Measurements from ENCODE around the gene REEP1. TPM values are rescaled to one million over a fixed set of nuclear protein-coding genes. Genes with fewer than 3 reads are reported as not detected.

The REEP1 gene
- total RNA-seq, 2 experiments from 2014 or later, result not detected

DNA sequence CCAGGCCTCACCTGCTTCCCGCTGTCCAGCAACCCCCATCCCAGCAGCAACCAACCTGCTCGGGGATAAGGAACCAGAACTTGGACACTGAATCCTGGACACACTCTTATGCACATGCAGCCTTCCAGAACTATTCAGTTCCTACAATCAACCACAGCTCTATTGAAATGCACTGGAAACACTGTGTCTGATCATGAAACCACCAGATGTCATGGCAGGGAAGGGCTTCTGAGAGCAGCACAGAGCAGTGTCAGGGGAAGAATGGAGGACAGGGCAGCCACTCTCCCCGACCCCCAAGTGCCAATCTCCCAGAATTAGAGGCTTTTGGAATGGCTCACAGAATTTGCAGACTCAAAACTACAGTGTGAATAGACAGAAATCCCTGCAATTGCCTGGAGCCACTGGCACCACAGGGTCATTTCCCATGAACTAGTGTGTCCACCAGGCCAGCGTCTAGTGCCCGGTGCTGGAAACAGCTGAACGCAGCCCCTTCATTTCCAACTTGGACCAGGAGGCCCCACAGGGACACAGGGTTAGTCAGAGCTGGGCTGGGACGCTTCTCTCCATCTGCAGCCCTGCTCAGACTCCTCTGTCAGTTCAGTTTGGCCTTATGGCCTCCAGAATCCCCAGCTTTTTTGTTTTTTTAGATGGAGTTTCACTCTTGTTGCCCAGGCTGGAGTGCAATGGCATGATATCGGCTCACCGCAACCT, 112.6 kb downstream of the REEP1 start:
- TF ChIP-seq EZH2phosphoT487 (IDR thresholded peaks at IDR 0.05; ENCODE audit: borderline replicate concordance, low read depth, low read length), result no peak
- no peak for TF ChIP-seq CTCF (conservative IDR thresholded peaks at IDR 0.05; ENCODE audit: low read length)

DNA sequence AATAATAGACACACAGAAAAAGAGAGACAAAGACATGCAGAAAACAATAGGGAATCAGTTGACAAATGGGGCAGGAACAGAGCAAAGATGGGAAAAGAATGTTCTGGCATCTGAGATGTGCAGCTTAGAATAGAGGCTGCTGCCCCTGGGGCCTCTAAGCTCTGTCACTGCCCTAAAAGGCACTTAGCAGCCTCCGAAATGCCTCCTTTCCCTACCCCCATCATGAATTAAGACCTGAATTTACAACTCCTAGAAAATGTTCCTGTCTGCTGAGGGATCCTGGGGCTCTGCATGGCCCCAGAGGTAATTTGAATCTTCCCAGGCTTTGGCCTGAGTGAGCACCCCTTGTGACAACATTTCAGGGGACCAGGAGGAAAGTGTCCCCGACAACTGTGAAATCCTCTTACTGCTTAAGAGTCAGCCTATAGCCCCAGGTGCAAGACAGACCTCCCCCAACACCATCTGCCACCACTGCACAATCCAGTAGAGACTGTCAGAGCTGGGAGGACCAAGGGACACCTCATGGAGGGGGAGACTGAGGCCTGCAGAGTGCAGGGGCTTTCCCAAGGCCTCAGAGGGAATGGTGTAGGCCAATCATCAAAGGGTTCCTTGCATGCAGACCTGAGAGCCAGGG, 113.4 kb downstream of the REEP1 start:
- Histone ChIP-seq H3K4me1 (ENCODE audit: insufficient read depth, low read length, poor library complexity, severe bottlenecking) (peaks cover 48% of the 10 kb centered on the region), H3K27ac (ENCODE audit: low read depth, low read length, poor library complexity, severe bottlenecking) (no peak overlapping the region), H3K9me2 (ENCODE audit: insufficient read depth, low read length) (no peaks in the 10 kb centered on the region), H3K36me3 (ENCODE audit: insufficient read depth, low read length) (no peaks in the 10 kb centered on the region), H3K9me3 (ENCODE audit: low read length) (no peaks in the 10 kb centered on the region), H3K79me2 (ENCODE audit: insufficient read depth, low read depth, low read length) (no peaks in the 10 kb centered on the region), H3K4me2 (ENCODE audit: low read length) (no peak overlapping the region), H3K4me3 (ENCODE audit: low read depth, low read length, poor library complexity, severe bottlenecking) (no peak overlapping the region), H4K20me1 (ENCODE audit: insufficient read depth, low read length) (no peaks in the 10 kb centered on the region), H2AFZ (ENCODE audit: low read length) (no peak overlapping the region)
- no peak for DNase-seq (ENCODE audit: low spot score)
- no TSS peak for BruUV-seq (replicated peaks)
- CTCF ChIA-PET (ENCODE audit: unreplicated experiment), result no interaction called here
- TF ChIP-seq EZH2phosphoT487 (IDR thresholded peaks at IDR 0.05; ENCODE audit: borderline replicate concordance, low read depth, low read length) (no peak), CTCF (conservative IDR thresholded peaks at IDR 0.05; ENCODE audit: low read length) (no peak)
- POLR2A ChIA-PET, result interaction anchor here (0.6 to 0.8 kb wide), 2 partner anchors 21 to 39 kb away, joined by 3 read pairs; no protein-coding TSS in a partner anchor
- intact Hi-C loops (cut with micrococcal nuclease; ENCODE audit: unreplicated experiment), result loop anchor here (5.0 to 10.0 kb wide), 2 partner anchors 73 to 221 kb away; partner anchors contain the start of gene KDM3A

More for the DNA sequence above, 112.6 kb downstream of the REEP1 start:
- Histone ChIP-seq H3K4me3 (ENCODE audit: low read depth, low read length, poor library complexity, severe bottlenecking) (no peak overlapping the region), H3K27ac (ENCODE audit: low read depth, low read length, poor library complexity, severe bottlenecking) (no peak overlapping the region), H4K20me1 (ENCODE audit: insufficient read depth, low read length) (no peaks in the 10 kb centered on the region), H3K4me2 (ENCODE audit: low read length) (no peak overlapping the region), H3K4me1 (ENCODE audit: insufficient read depth, low read length, poor library complexity, severe bottlenecking) (peaks cover 55% of the 10 kb centered on the region), H3K79me2 (ENCODE audit: insufficient read depth, low read depth, low read length) (no peaks in the 10 kb centered on the region), H3K9me2 (ENCODE audit: insufficient read depth, low read length) (no peaks in the 10 kb centered on the region), H3K9me3 (ENCODE audit: low read length) (no peaks in the 10 kb centered on the region), H3K36me3 (ENCODE audit: insufficient read depth, low read length) (no peaks in the 10 kb centered on the region), H2AFZ (ENCODE audit: low read length) (no peak overlapping the region)
- no TSS peak for BruUV-seq (replicated peaks)
- POLR2A ChIA-PET, result interaction anchor here (0.6 to 1.3 kb wide), 6 partner anchors 8 to 39 kb away, joined by 3 to 4 read pairs (median 3); no protein-coding TSS in a partner anchor
- CTCF ChIA-PET (ENCODE audit: unreplicated experiment), result interaction anchor here (0.9 kb wide), 1 partner anchor 9 kb away, joined by 3 read pairs; no protein-coding TSS in a partner anchor
- intact Hi-C loops (cut with micrococcal nuclease; ENCODE audit: unreplicated experiment), result loop anchor here (5.0 to 10.0 kb wide), 2 partner anchors 73 to 220 kb away; partner anchors contain the start of gene KDM3A
- DNase-seq (ENCODE audit: low spot score), result no peak
